Measurements from ENCODE around the gene CAMK2D.
"Not testable (repeated sequence)": the region's sequence is repeated elsewhere in the genome, so short reads cannot be mapped to it uniquely, and the experiment has no call there.

Gene CAMK2D

DNA sequence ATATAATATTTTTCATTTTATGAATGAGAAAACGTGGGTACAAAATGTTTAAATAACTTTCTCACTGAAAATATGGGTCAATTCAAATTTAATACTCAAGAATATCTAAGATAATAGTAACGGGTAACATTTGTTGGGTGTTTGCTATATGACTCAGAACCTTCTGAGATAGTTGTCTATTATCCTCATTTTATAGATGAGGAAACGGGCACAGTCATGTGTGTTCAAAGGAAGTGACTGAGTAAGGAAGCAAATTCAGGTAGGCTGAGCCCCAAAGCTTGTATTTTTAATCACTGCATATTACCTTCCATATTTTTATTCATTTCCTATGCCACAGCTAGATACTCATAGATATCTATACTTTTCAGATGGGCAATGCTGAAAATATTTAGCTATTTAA, 12.2 kb upstream of the CAMK2D start:
- TF ChIP-seq, protein P1, sequence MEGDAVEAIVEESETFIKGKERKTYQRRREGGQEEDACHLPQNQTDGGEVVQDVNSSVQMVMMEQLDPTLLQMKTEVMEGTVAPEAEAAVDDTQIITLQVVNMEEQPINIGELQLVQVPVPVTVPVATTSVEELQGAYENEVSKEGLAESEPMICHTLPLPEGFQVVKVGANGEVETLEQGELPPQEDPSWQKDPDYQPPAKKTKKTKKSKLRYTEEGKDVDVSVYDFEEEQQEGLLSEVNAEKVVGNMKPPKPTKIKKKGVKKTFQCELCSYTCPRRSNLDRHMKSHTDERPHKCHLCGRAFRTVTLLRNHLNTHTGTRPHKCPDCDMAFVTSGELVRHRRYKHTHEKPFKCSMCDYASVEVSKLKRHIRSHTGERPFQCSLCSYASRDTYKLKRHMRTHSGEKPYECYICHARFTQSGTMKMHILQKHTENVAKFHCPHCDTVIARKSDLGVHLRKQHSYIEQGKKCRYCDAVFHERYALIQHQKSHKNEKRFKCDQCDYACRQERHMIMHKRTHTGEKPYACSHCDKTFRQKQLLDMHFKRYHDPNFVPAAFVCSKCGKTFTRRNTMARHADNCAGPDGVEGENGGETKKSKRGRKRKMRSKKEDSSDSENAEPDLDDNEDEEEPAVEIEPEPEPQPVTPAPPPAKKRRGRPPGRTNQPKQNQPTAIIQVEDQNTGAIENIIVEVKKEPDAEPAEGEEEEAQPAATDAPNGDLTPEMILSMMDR (conservative IDR thresholded peaks at IDR 0.05), result no peak
- no peak for TF ChIP-seq ZFX (IDR thresholded peaks at IDR 0.05)
- no peak overlapping the region for H3K27ac ChIP-seq

DNA sequence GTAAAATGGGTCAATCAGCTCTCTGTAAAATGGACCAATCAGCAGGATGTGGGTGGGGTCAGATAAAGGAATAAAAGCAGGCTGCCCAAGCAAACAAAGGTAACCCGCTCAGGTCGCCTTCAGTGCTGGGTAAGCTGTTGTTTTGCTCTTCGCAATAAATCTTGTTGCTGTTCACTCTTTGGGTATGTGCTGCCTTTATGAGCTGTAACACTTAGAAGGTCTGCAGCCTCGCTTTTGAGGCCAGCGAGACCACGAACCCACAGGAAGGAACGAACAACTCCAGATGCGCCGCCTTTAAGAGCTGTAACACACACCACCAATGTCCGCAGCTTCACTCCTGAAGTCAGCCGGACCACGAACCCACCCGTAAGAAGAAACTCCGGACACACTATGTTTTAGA, 11.5 kb upstream of the CAMK2D start:
- TF ChIP-seq, protein P1 (conservative IDR thresholded peaks at IDR 0.05), result no peak
- no peak for TF ChIP-seq ZFX (IDR thresholded peaks at IDR 0.05)
- H3K27ac ChIP-seq, result no peak overlapping the region

DNA sequence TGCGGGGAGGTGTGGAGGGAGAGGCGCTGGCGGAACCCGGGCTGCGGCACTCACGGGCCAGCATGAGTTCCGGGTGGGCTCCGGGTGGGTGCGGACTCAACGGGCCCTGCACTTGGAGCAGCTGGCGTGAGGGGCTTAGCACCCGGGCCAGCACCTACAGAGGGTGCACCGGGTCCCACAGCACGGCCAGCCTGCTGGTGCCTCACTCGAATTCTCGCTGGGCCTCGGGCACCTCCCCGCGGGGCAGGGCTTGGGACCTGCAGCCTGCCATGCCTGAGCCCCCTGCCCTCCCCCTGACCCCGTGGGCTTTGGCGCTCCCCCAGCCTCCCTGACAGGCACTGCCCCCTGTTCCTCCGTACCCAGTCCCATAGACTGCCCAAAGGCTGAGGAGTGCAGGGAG, 10.8 kb upstream of the CAMK2D start:
- TF ChIP-seq, protein P1 (conservative IDR thresholded peaks at IDR 0.05), result no peak
- TF ChIP-seq ZFX (IDR thresholded peaks at IDR 0.05), result no peak
- no peak overlapping the region for H3K27ac ChIP-seq

DNA sequence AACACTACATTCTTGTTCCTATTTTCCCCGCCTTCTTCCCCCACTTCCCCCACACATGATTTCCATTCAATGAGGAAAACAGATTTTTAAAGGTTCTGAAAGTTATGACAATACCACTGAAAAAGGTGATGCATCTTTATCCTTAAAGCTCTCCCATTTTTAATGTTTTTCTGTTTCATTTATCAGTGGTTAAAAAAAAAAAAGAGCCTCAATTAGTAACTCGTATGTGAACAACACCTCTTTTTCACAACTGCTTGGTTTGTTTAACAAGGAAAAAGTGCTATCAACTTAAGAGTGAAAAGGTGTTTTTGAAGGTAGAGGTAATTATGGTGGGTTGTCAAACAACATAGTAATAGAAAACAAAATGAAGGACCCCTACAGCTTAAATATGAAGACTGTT, 8.2 kb upstream of the CAMK2D start:
- H3K27ac ChIP-seq, result no peak overlapping the region
- TF ChIP-seq, protein P1 (conservative IDR thresholded peaks at IDR 0.05), result no peak
- TF ChIP-seq ZFX (IDR thresholded peaks at IDR 0.05), result no peak

DNA sequence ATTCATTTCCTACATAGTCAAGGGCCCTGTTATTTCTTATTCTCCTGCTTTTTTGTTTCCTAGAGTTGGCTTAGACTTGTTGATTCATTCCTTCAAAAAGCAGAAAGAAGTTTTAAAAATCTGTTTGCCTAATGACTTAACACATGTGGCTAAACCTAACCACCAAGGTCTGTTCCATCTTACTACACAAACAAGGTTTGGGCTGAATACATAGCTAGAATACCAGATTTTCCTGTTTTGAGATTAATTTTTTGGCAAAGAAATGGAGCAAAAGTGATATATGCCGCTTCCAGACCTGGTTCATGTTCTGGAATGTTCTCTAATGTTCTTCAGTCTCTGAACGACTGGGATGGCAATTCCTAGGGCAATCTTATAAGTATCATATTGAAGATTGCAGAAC, 7.4 kb upstream of the CAMK2D start:
- no peak overlapping the region for H3K27ac ChIP-seq
- TF ChIP-seq ZFX (IDR thresholded peaks at IDR 0.05), result no peak
- TF ChIP-seq, protein P1 (conservative IDR thresholded peaks at IDR 0.05), result no peak

DNA sequence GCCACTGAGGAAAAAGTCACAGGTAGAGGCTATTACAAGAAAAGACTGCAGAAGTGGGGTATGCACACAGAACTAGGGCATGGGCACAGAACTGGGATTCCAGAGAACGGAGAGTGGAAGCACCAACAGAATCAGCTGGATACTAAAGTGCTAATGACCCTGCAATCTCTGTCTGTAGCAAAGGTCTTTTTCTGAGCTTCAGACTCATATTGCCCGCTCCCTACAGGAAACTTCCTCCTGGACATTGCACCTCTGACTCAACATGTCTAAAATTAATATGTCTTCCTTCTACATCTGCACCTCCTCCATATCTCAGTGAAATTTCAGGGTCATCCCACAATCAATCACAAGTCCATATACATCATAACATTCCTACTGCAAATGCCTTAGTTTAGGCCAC, 5.3 kb upstream of the CAMK2D start:
- TF ChIP-seq, protein P1 (conservative IDR thresholded peaks at IDR 0.05), result no peak
- no peak for TF ChIP-seq ZFX (IDR thresholded peaks at IDR 0.05)
- no peak overlapping the region for H3K27ac ChIP-seq

DNA sequence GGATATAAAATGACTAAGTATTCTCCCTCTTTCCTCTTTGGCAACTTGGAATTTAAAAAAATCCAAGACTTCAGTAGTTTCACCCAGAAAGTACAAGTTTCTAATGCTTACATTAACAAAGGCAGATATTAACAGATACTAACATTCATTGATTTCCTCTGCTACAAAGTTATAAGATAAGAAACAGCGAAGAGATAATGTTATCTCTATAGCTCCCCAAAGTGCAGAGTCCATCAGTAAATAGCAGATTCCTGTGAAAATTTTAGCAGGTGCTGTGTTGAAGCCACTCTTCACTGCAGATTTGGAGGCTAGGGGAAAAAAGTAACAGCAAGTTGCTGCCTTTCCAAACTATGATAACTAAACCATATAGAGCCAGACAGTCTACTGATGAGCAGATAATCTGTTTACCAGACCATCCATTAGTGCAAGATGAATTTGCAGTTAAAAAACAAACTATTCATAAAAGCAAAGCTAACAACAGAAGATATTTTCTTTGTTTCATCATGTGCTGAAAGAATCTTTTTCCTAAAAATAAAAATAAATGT, 3.3 kb upstream of the CAMK2D start:
- H3K27ac ChIP-seq, result no peak overlapping the region
- TF ChIP-seq ZFX (IDR thresholded peaks at IDR 0.05), result no peak
- TF ChIP-seq, protein P1 (conservative IDR thresholded peaks at IDR 0.05), result no peak

DNA sequence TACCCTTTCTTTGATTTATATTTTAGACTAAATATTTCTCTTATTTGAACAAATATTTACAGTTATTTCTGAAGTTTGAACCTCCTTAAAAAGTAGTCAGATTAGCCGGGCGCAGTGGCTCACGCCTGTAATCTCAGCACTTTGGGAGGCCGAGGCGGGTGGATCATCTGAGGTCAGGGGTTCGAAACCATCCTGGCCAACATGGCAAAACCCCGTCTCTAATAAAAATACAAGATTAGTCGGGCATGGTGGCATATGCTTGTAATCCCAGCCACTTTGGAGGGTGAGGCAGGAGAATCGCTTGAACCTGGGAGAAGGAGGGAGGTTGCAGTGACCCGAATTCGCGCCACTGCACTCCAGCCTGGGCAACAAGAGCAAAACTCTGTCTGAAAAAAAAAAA, 2.4 kb upstream of the CAMK2D start:
- not testable (repeated sequence) for H3K27ac ChIP-seq

Measured in C4-2B (cell line).